ENCODE data around the gene CNGB1.
"Not testable (repeated sequence)": the region's sequence is repeated elsewhere in the genome, so short reads cannot be mapped to it uniquely, and the experiment has no call there.

CNGB1 gene

GRCh38 chr16:57846931-57847330, 124.0 kb downstream of the CNGB1 start:
- DNase-seq, result not testable (repeated sequence)

DNA sequence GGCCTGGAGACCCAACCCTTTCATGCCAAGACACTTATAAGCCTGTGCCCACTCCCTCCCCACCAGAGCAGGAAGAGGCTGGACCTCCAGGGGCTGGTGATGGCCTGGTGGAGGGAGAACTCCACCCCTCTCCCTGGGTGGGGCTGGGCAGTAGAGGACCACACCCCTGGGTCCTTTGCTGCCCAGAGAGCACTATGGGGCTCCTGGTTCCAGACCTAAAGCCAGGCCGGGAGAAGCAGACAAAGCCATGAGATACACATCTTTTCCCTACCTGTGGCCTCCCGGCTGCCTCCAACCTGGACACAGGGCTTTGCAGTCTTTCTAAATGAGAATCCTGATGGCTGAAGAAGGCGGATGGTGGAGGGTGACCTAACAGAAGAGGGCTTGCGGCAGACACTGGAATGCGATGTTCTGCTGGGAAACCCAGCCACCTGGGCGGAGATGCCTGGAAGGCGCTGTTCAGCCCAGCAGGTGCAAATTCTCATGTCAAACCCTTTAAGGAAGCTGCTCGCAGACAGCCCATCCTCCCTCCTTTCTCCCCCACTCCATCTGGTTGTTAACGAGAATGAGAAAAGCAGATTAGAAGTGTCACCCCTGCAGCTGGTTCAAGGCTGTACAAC, 124.7 kb downstream of the CNGB1 start:
- no peak for DNase-seq

DNA sequence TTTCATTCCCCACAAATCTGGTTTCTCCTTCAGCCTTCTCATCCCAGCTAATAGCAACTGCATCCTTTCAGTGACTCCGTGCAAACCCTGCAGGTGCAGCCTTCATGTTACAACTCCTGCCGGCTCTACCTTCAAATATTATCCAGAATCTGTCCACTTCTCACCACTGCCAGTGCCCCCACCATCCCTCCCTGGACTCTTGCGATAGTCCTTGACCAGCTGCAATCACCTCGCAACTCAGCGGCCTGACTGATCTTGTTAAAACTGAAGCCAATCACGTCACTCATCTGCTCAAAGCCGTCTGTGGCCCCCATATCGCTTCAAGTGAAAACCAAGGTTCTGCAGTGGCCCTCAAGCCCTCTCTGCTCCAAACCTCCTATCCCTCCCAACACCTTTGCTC, 125.8 kb downstream of the CNGB1 start:
- DNase-seq, result no peak

GRCh38 chr16:57844416-57845030, 126.4 kb downstream of the CNGB1 start:
- DNase-seq, result no peak

GRCh38 chr16:57843400-57843799, 127.5 kb downstream of the CNGB1 start:
- no peak for DNase-seq

GRCh38 chr16:57842601-57843000, 128.3 kb downstream of the CNGB1 start:
- DNase-seq, result no peak

DNA sequence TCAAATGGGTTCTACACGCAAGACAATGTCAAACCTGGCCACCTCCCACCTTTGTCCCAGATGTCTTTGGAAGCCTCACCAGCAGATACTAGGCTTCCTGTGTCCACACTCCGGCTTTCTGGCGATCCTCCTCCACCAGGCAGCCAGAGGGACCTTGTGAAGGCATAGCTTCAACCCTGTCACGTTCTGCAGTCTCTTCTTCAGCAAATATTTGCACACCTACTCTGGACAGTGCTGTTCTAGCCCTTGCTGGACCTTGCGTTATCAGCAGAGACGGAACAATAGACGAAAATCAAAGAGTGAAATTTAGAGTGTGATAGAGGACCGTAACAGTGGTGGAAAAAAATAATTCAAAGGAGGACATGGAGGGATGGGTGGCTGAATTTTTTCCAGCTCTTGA, 130.1 kb downstream of the CNGB1 start:
- no peak for DNase-seq

DNA sequence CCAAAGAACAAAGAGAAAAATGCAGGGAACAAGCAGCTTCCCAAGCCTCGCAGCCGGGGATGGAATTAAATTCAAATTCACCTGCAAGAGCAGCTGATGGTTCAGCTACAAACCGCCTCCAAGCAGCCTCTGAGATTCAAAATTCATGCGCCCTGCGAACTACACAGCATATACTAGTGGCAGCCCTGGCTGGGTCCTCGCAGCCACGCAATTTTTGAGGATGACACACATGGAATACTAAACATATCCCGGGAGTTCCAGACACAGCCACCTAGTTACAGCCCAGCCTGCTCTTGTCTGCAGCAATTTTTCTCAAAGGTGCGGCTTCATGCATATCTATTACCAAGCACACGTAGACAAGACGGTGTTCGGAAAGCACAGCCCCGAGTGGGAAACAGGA, 132.8 kb downstream of the CNGB1 start:
- no peak for DNase-seq

GRCh38 chr16:57837305-57838125, 133.4 kb downstream of the CNGB1 start:
- no peak for DNase-seq

- DNase-seq, result not testable (repeated sequence)
Measured at GRCh38 chr16:57835439-57835838, 135.5 kb downstream of the CNGB1 start.

- no peak for DNase-seq
Measured at GRCh38 chr16:57834936-57835335, 136.0 kb downstream of the CNGB1 start.
